Measurements from ENCODE around the gene SARS1.

Gene SARS1

DNA sequence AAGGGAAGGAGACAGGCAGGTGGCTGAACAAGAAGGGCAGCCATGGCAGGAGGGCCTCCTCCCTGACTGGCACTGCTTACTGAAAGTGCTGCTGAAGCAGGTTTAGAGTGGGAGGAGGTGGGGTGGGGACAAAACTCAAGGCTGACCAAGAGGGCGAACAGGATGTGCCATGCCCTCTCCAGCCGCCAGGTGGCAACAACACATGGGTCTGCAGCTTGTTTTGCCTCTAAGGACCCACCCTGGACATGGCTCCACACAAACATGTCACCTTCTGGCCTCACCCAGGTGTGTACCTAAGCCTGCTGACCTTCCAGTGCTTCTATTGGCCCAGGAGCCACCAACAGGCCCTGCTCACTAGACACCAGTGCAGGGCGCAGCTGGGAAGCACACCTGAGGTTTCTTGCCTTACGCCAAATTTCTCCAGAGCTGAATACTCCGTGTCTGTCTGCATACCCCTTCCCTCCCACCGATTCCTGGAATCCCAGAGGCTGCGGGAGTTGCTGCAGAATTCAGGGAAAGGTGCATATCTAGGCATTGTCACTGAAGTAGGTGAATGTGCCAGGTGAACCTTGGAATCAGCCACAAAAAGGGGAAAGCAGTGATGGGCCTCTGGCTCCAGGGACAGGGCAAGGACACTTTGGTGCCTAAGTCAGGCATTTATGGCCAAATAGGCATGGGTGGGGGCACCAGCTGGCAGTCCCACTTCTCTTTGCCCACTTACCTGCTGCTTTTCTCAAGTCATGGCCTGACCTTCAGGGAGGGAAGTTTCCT lies 63.9 kb downstream of the SARS1 start:
- Histone ChIP-seq H3K9ac (ENCODE audit: low read length) (no peak overlapping the region), H4K8ac (ENCODE audit: low read depth, low read length) (no peak overlapping the region), H3K79me2 (ENCODE audit: control insufficient read depth, insufficient read depth, low read length) (peaks cover 11% of the 10 kb centered on the region), H2BK120ac (ENCODE audit: low read depth, low read length) (no peak overlapping the region), H3K56ac (ENCODE audit: low read length) (no peak overlapping the region), H3K79me1 (ENCODE audit: low read length) (peaks cover 9% of the 10 kb centered on the region), H3K27ac (ENCODE audit: low read depth, low read length) (no peak overlapping the region), H2BK15ac (replicated peaks; ENCODE audit: low read depth) (no peak overlapping the region), H2BK5ac (ENCODE audit: low read length) (no peak overlapping the region), H4K5ac (ENCODE audit: low read length) (no peak overlapping the region), H3K4ac (ENCODE audit: low read depth, low read length) (no peak overlapping the region), H2AK5ac (ENCODE audit: low read length) (no peak overlapping the region), H3K4me3 (ENCODE audit: low read length) (no peak overlapping the region), H3K23ac (ENCODE audit: low read length) (no peak overlapping the region), H3K27me3 (ENCODE audit: insufficient read depth, low read length, poor library complexity) (no peaks in the 10 kb centered on the region), H3K36me3 (ENCODE audit: control insufficient read depth, insufficient read depth, low read length) (peaks cover 6% of the 10 kb centered on the region), H3K18ac (ENCODE audit: low read length) (no peak overlapping the region), H3K4me1 (ENCODE audit: control insufficient read depth, low read depth, low read length) (peaks cover 4% of the 10 kb centered on the region), H3K4me2 (ENCODE audit: low read length) (no peak overlapping the region)
- no CpG with 5 or more reads among the region's 7 CpGs for WGBS (ENCODE audit: extremely low coverage, insufficient coverage, low lambda C conversion rate)
- peak; percentile 90 for DNase-seq

DNA sequence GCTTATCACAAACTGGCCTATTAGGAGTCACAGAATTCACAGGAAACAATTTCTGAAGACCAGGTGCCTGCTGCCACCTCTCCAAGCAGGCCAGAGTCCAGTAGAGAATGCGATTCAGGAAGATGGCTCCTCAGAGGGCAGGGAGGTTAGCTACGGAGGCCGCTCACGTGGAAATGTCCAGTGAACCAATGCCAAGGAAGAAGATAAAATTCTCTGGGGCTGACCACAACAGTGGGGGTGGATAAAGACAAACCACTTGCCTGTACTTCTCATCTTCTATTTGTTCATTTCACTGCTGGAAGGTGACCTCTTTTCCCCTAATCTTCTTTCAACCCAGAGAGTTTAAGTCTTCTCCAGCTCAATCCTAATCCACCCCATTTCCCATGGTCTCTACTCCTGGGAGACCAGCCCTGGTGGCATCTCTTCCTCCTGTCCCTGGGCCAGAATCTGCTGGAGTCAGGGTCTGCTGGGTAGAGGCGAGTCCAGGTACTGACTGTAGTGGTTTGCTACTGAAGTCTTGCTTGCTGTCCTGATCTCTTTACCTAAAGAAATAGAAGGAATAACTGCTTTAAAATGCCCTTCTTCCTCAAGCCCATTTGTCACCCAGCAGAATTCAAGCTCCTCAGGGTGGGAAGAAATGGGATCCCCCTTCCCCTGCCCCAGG lies 66.0 kb downstream of the SARS1 start:
- DNase-seq: no peak
- Histone ChIP-seq H3K27ac (ENCODE audit: low read depth, low read length) (no peak overlapping the region), H3K79me2 (ENCODE audit: control insufficient read depth, insufficient read depth, low read length) (peaks cover 13% of the 10 kb centered on the region), H2AK5ac (ENCODE audit: low read length) (no peak overlapping the region), H4K8ac (ENCODE audit: low read depth, low read length) (no peak overlapping the region), H3K4me2 (ENCODE audit: low read length) (no peak overlapping the region), H2BK15ac (replicated peaks; ENCODE audit: low read depth) (no peak overlapping the region), H3K4me3 (ENCODE audit: low read length) (no peak overlapping the region), H3K4ac (ENCODE audit: low read depth, low read length) (no peak overlapping the region), H2BK5ac (ENCODE audit: low read length) (no peak overlapping the region), H3K79me1 (ENCODE audit: low read length) (peaks cover 12% of the 10 kb centered on the region), H3K9ac (ENCODE audit: low read length) (no peak overlapping the region), H2BK120ac (ENCODE audit: low read depth, low read length) (no peak overlapping the region), H3K18ac (ENCODE audit: low read length) (no peak overlapping the region), H3K56ac (ENCODE audit: low read length) (no peak overlapping the region), H4K5ac (ENCODE audit: low read length) (no peak overlapping the region), H3K36me3 (ENCODE audit: control insufficient read depth, insufficient read depth, low read length) (peaks cover 6% of the 10 kb centered on the region), H3K27me3 (ENCODE audit: insufficient read depth, low read length, poor library complexity) (no peaks in the 10 kb centered on the region), H3K23ac (ENCODE audit: low read length) (no peak overlapping the region), H3K4me1 (ENCODE audit: control insufficient read depth, low read depth, low read length) (peaks cover 5% of the 10 kb centered on the region)
- no CpG with 5 or more reads among the region's 5 CpGs for WGBS (ENCODE audit: extremely low coverage, insufficient coverage, low lambda C conversion rate)

DNA sequence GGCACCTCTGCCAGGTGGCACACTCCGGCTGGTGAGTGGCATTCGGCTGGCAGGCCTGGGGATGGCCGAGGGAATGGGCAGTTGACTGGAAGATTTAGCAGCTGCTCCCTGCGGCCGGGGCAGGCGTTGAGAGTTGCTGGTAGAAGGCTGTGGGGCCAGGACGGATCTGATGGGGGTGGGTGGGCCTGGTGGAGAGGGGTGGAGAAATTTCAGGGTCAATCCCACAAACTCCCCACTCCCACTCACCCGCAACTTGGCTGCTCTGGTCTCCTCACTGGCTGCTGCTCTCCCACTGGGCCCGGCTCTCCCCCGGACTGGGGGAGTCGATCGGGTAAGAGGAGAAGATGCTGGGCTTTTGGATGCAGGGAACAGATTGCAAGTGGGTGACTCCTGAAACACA lies 67.1 kb downstream of the SARS1 start:
- WGBS (ENCODE audit: extremely low coverage, insufficient coverage, low lambda C conversion rate): no CpG with 5 or more reads among the region's 12 CpGs
- Histone ChIP-seq H3K27ac (ENCODE audit: low read depth, low read length) (no peak overlapping the region), H2AK5ac (ENCODE audit: low read length) (no peak overlapping the region), H4K8ac (ENCODE audit: low read depth, low read length) (no peak overlapping the region), H2BK15ac (replicated peaks; ENCODE audit: low read depth) (no peak overlapping the region), H3K4ac (ENCODE audit: low read depth, low read length) (no peak overlapping the region), H4K5ac (ENCODE audit: low read length) (no peak overlapping the region), H2BK5ac (ENCODE audit: low read length) (no peak overlapping the region), H3K4me2 (ENCODE audit: low read length) (no peak overlapping the region), H3K79me2 (ENCODE audit: control insufficient read depth, insufficient read depth, low read length) (peaks cover 13% of the 10 kb centered on the region), H3K79me1 (ENCODE audit: low read length) (peaks cover 12% of the 10 kb centered on the region), H3K4me1 (ENCODE audit: control insufficient read depth, low read depth, low read length) (peaks cover 5% of the 10 kb centered on the region), H3K56ac (ENCODE audit: low read length) (no peak overlapping the region), H3K18ac (ENCODE audit: low read length) (no peak overlapping the region), H3K9ac (ENCODE audit: low read length) (no peak overlapping the region), H3K4me3 (ENCODE audit: low read length) (no peak overlapping the region), H3K23ac (ENCODE audit: low read length) (no peak overlapping the region), H3K27me3 (ENCODE audit: insufficient read depth, low read length, poor library complexity) (no peaks in the 10 kb centered on the region), H3K36me3 (ENCODE audit: control insufficient read depth, insufficient read depth, low read length) (peaks cover 6% of the 10 kb centered on the region), H2BK120ac (ENCODE audit: low read depth, low read length) (no peak overlapping the region)
- DNase-seq: no peak

DNA sequence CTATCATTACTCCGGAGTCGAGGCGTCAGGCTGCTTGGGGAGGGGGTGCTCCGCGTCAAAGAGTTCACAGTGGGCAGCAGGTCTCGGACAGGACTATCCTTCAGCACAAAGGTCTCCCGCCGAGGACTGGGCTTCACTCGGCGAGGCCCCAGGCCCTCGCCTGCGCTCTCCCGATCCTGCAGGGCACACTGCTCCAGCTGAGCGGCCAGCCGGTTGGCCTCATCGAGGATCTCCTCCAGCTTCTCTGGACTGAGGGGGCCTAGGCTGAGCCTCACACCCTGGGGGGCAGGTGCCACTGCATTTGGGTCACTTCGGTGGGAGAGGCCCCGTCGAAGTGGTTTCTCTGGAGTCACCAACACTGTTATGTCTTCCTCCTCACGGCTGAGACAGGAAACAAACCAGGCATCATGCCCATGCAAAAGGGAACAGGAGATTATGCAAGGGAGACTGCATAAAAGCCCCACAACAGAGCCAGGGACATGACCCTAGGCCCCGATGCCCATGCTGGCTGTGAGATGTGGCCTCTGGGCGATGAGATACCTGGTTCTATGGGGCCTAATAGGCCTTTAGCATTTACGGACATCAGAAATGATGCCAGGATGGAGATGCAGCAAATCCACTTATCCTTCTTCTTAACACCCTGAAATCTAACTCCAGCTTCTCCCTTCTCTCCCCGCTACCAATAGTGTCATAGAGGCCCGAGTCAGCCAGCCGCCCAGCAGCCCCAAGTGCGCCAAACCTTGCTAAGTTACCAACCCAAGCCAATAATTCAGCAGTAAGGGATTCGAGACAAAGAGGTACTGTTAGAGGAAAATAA lies 68.2 kb downstream of the SARS1 start:
- Histone ChIP-seq H2AK5ac (ENCODE audit: low read length) (no peak overlapping the region), H3K23ac (ENCODE audit: low read length) (no peak overlapping the region), H3K27me3 (ENCODE audit: insufficient read depth, low read length, poor library complexity) (no peaks in the 10 kb centered on the region), H3K4me3 (ENCODE audit: low read length) (peak overlapping the region; percentile 93), H3K18ac (ENCODE audit: low read length) (no peak overlapping the region), H2BK15ac (replicated peaks; ENCODE audit: low read depth) (no peak overlapping the region), H4K5ac (ENCODE audit: low read length) (no peak overlapping the region), H3K4me1 (ENCODE audit: control insufficient read depth, low read depth, low read length) (peaks cover 5% of the 10 kb centered on the region), H3K4ac (ENCODE audit: low read depth, low read length) (no peak overlapping the region), H2BK120ac (ENCODE audit: low read depth, low read length) (no peak overlapping the region), H3K36me3 (ENCODE audit: control insufficient read depth, insufficient read depth, low read length) (peaks cover 6% of the 10 kb centered on the region), H3K79me2 (ENCODE audit: control insufficient read depth, insufficient read depth, low read length) (peaks cover 13% of the 10 kb centered on the region), H2BK5ac (ENCODE audit: low read length) (no peak overlapping the region), H3K9ac (ENCODE audit: low read length) (peak overlapping the region; percentile 95), H3K79me1 (ENCODE audit: low read length) (peaks cover 12% of the 10 kb centered on the region), H3K27ac (ENCODE audit: low read depth, low read length) (no peak overlapping the region), H3K56ac (ENCODE audit: low read length) (peak overlapping the region; percentile 98), H4K8ac (ENCODE audit: low read depth, low read length) (no peak overlapping the region), H3K4me2 (ENCODE audit: low read length) (peak overlapping the region; percentile 56)
- WGBS (ENCODE audit: extremely low coverage, insufficient coverage, low lambda C conversion rate): no CpG with 5 or more reads among the region's 28 CpGs
- no peak for DNase-seq

DNA sequence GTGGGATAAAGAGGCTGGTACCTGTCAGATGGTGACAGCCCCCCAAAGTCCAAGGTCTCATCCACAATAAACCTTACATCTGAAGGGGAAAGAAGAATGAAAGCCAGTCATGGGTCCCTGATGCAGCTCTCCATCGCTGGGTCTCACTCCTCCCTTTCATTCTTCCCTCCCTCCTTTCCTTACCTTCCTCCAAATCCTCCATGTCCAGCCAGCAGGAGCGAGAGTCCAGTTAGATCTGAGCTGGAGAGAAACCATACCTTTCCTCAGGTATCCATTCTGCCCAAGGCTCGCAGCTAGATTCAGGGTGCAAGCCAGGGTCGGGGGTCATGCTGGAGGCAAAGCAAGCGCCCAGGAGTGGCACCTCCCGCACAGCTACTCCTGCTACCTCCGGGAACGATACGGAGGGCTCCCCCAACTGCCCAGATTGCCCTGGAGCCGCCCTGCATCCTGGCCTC lies 68.8 kb downstream of the SARS1 start:
- Histone ChIP-seq H2BK5ac (ENCODE audit: low read length) (peak overlapping the region; percentile 91), H4K8ac (ENCODE audit: low read depth, low read length) (no peak overlapping the region), H3K4me3 (ENCODE audit: low read length) (peak overlapping the region; percentile 93), H3K79me1 (ENCODE audit: low read length) (peaks cover 12% of the 10 kb centered on the region), H3K23ac (ENCODE audit: low read length) (peak overlapping the region; percentile 99), H2BK15ac (replicated peaks; ENCODE audit: low read depth) (no peak overlapping the region), H3K27me3 (ENCODE audit: insufficient read depth, low read length, poor library complexity) (no peaks in the 10 kb centered on the region), H3K4ac (ENCODE audit: low read depth, low read length) (peak overlapping the region; percentile 45), H2AK5ac (ENCODE audit: low read length) (peak overlapping the region; percentile 92), H2BK120ac (ENCODE audit: low read depth, low read length) (no peak overlapping the region), H3K9ac (ENCODE audit: low read length) (peak overlapping the region; percentile 95), H4K5ac (ENCODE audit: low read length) (no peak overlapping the region), H3K36me3 (ENCODE audit: control insufficient read depth, insufficient read depth, low read length) (peaks cover 6% of the 10 kb centered on the region), H3K4me1 (ENCODE audit: control insufficient read depth, low read depth, low read length) (peaks cover 5% of the 10 kb centered on the region), H3K56ac (ENCODE audit: low read length) (peak overlapping the region; percentile 98), H3K27ac (ENCODE audit: low read depth, low read length) (peak overlapping the region; percentile 54), H3K4me2 (ENCODE audit: low read length) (peak overlapping the region; percentile 56), H3K18ac (ENCODE audit: low read length) (peak overlapping the region; percentile 4), H3K79me2 (ENCODE audit: control insufficient read depth, insufficient read depth, low read length) (peaks cover 13% of the 10 kb centered on the region)
- no peak for DNase-seq
- WGBS (ENCODE audit: extremely low coverage, insufficient coverage, low lambda C conversion rate): no CpG with 5 or more reads among the region's 10 CpGs

Measured in mesendoderm (in vitro differentiated cells).